Stimulated activated memory B cell treated with anti-CD40 and anti-IgM and Interleukin-4, amounts not matched to agents 10 μg/mL and 1 μg/mL and 100 μg/mL, for 72 hours (primary cell): ENCODE measurements around the gene OTUD6A.

Experiments
- ATAC-seq: fragments of 150-1000 bp; cut with Tn5 transposase; 2 replicates; pipeline ENCODE4 v1.10.0; 2021
- H3K27ac Mint-ChIP-seq: one replicate; pipeline ENCODE4 v1.8.0; 2022; ENCODE audit warnings: mild to moderate bottlenecking, mixed read lengths
- H3K27me3 Mint-ChIP-seq: one replicate; pipeline ENCODE4 v1.8.0; 2022; ENCODE audit warnings: mixed read lengths
- H3K36me3 Mint-ChIP-seq: one replicate; pipeline ENCODE4 v1.8.0; 2022; ENCODE audit warnings: mixed read lengths
- H3K4me1 Mint-ChIP-seq: one replicate; pipeline ENCODE4 v1.8.0; 2022; ENCODE audit warnings: mixed read lengths
- H3K4me3 Mint-ChIP-seq: one replicate; pipeline ENCODE4 v1.8.0; 2022; ENCODE audit warnings: mild to moderate bottlenecking, moderate library complexity, mixed read lengths
- H3K9me3 Mint-ChIP-seq: one replicate; pipeline ENCODE4 v1.8.0; 2022; ENCODE audit warnings: mixed read lengths

Gene OTUD6A

GRCh38 chrX:70039758-70040157, 22.5 kb upstream of the OTUD6A start:
- ATAC-seq = no peak
- H3K4me3 Mint-ChIP-seq = no peak overlapping the region
- no peaks in the 10 kb centered on the region for H3K4me1 Mint-ChIP-seq
- H3K27me3 Mint-ChIP-seq = peaks cover 4% of the 10 kb centered on the region
- H3K36me3 Mint-ChIP-seq = no peaks in the 10 kb centered on the region
- H3K9me3 Mint-ChIP-seq = no peaks in the 10 kb centered on the region
- H3K27ac Mint-ChIP-seq = no peak overlapping the region

- no peak for ATAC-seq
- Mint-ChIP-seq H3K36me3 (no peaks in the 10 kb centered on the region), H3K4me3 (no peak overlapping the region), H3K27me3 (peaks cover 8% of the 10 kb centered on the region), H3K9me3 (no peaks in the 10 kb centered on the region), H3K27ac (no peak overlapping the region), H3K4me1 (no peaks in the 10 kb centered on the region)
Measured at GRCh38 chrX:70041993-70042392, 20.3 kb upstream of the OTUD6A start.

DNA sequence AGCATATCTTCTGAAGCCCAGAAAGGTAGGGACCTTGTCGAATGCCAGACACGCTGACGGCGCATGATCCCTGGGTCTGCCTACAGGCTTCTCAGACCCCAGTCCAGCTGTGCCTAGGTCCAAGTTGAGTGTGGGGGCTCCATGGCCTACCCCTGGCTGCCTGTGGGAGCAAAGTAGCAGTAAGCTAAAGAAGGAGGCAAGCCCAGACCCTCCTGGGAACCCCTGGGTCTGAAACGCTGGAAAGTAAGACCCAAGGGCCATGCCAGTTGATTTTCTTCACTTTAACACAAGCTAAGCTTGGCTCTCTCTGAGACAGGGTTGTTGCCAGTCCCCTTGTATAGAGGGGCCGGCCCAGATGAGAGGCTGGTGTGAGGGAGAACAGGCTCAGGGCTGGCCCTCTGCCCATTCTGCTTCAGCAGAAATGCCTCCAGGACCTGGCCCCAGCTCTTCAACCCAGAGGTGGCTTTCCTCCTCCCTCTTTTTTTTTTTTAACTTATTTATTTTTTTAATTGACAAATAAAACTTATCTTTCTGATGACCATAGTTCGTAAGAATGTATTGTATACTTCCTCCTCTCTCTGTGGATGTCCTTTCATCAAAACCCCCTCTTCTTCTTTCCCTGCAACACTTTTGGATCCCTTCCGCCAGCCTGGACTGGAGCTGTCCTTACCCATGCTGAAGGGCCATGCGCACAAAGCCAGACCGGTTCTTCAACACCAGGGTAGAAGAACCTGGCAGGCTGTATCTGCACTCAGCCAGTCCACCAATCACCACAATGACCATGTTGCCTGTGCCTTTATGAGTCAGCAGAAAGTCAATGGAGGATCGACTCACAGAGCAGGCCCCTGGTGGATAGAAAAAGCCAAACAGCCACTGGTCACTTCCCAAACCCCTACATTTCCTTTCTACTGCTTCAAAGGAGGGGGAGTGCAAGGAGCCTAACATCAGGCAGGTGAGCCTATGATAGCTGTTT, 19.6 kb upstream of the OTUD6A start:
- H3K27ac Mint-ChIP-seq = no peak overlapping the region
- H3K4me3 Mint-ChIP-seq = no peak overlapping the region
- no peak for ATAC-seq
- no peaks in the 10 kb centered on the region for H3K36me3 Mint-ChIP-seq
- peaks cover 9% of the 10 kb centered on the region for H3K27me3 Mint-ChIP-seq
- H3K9me3 Mint-ChIP-seq = no peaks in the 10 kb centered on the region
- no peaks in the 10 kb centered on the region for H3K4me1 Mint-ChIP-seq

GRCh38 chrX:70043685-70044084, 18.6 kb upstream of the OTUD6A start:
- no peak for ATAC-seq
- Mint-ChIP-seq H3K9me3 (no peaks in the 10 kb centered on the region), H3K4me3 (no peak overlapping the region), H3K36me3 (no peaks in the 10 kb centered on the region), H3K27me3 (peaks cover 19% of the 10 kb centered on the region), H3K27ac (no peak overlapping the region), H3K4me1 (no peaks in the 10 kb centered on the region)

DNA sequence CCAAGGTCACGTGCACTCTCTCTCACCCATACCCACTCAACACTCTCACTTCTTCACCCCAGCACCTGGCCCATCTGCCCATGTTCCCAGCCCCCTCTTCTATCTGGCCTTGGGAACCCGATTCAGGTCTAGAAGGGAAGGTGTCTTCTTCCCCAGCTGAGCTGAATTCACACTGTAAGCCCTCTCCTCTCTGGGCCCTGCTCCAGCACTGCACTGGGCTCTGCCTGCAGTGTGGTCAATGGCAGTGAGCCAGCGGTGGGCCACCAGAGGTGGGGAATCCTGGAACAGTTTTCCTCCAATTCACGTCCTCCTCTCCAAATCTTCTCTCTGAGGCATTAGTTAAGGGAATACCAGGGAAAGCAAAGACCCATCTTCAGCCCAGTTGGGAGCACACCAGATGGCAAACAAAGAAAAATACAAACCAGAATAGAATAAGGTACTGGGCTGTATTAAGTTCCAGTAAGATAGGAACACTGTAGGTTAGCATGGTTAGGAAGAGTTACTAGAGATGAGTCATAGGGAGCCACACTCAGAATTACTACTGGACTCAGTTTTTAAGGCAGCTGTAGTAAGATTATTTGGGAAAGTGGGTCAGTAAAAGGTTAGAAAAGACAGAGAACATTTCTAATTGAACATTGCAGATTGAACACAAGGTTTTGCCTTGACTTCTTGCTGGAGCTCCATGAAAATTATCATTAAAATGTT, 17.6 kb upstream of the OTUD6A start:
- Mint-ChIP-seq H3K36me3 (no peaks in the 10 kb centered on the region), H3K4me3 (no peak overlapping the region), H3K27ac (no peak overlapping the region), H3K4me1 (no peaks in the 10 kb centered on the region), H3K27me3 (peaks cover 22% of the 10 kb centered on the region), H3K9me3 (no peaks in the 10 kb centered on the region)
- ATAC-seq = no peak

- Mint-ChIP-seq H3K27ac (no peak overlapping the region), H3K4me1 (no peaks in the 10 kb centered on the region), H3K9me3 (no peaks in the 10 kb centered on the region), H3K36me3 (no peaks in the 10 kb centered on the region), H3K27me3 (peaks cover 30% of the 10 kb centered on the region), H3K4me3 (no peak overlapping the region)
- ATAC-seq = no peak
Measured at GRCh38 chrX:70046978-70047377, 15.3 kb upstream of the OTUD6A start.

- no peaks in the 10 kb centered on the region for H3K9me3 Mint-ChIP-seq
- H3K4me1 Mint-ChIP-seq = no peaks in the 10 kb centered on the region
- no peak overlapping the region for H3K4me3 Mint-ChIP-seq
- peaks cover 37% of the 10 kb centered on the region for H3K27me3 Mint-ChIP-seq
- H3K27ac Mint-ChIP-seq = no peak overlapping the region
- ATAC-seq = no peak
- H3K36me3 Mint-ChIP-seq = no peaks in the 10 kb centered on the region
Measured at GRCh38 chrX:70049406-70049805, 12.9 kb upstream of the OTUD6A start.

DNA sequence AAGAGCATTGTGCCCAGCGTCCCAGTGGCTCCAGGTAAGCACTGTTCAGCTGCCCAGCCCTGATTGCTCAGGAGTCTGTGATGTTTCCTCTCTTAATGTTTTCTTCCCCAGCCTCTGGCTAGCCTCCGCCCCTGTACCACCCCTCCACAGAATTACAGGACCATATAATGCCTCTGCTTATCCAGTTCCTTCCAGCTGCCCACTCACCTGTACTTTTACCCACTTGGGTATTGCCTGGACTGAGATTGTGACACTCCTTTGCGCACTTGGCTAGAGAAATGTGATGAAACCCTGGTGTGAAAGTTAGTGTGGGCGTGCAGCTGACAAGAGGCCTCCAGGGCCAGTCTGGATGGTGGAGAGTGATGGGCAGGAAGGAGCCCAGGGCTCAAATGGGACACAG, 12.3 kb upstream of the OTUD6A start, which contains the start of gene AWAT2:
Gene AWAT2 (minus strand): TSS at position 14 of the 400 bp plus-strand sequence. CDS start 6 bp downstream, at position 8.
- Mint-ChIP-seq H3K4me3 (no peak within 1 kb of the TSS), H3K4me1 (no peaks in the 10 kb centered on the region), H3K9me3 (no peaks in the 10 kb centered on the region), H3K27me3 (peaks cover 31% of the 10 kb centered on the region), H3K36me3 (no peaks in the 10 kb centered on the region), H3K27ac (no peak within 1 kb of the TSS)
- no peak for ATAC-seq

- H3K9me3 Mint-ChIP-seq = no peaks in the 10 kb centered on the region
- ATAC-seq = no peak
- H3K27me3 Mint-ChIP-seq = peaks cover 24% of the 10 kb centered on the region
- H3K4me1 Mint-ChIP-seq = no peaks in the 10 kb centered on the region
- no peak overlapping the region for H3K27ac Mint-ChIP-seq
- H3K36me3 Mint-ChIP-seq = no peaks in the 10 kb centered on the region
- no peak overlapping the region for H3K4me3 Mint-ChIP-seq
Measured at GRCh38 chrX:70052895-70053615, 9.2 kb upstream of the OTUD6A start.

DNA sequence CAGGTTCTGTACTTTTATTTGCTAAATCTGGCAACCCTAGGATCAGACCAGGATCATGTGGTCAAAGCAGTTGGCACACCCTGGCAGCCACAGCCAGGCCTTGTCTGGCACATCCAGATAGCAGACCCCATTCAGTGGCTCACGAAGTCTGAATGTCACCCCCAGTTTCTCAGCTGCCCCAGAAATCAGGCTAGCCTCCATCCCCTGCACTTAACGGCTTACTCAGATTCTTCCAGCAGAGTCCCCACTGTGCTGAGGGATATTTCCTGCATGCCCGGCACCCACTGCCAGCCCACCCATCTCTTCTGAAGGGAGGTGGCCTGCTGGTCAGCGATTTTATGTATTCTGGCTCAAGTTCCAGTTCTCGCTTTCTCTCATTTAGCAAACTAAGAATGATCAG, 7.9 kb upstream of the OTUD6A start:
- no peaks in the 10 kb centered on the region for H3K36me3 Mint-ChIP-seq
- H3K4me1 Mint-ChIP-seq = no peaks in the 10 kb centered on the region
- H3K27me3 Mint-ChIP-seq = peaks cover 17% of the 10 kb centered on the region
- H3K4me3 Mint-ChIP-seq = no peak overlapping the region
- no peak overlapping the region for H3K27ac Mint-ChIP-seq
- ATAC-seq = no peak
- H3K9me3 Mint-ChIP-seq = no peaks in the 10 kb centered on the region

DNA sequence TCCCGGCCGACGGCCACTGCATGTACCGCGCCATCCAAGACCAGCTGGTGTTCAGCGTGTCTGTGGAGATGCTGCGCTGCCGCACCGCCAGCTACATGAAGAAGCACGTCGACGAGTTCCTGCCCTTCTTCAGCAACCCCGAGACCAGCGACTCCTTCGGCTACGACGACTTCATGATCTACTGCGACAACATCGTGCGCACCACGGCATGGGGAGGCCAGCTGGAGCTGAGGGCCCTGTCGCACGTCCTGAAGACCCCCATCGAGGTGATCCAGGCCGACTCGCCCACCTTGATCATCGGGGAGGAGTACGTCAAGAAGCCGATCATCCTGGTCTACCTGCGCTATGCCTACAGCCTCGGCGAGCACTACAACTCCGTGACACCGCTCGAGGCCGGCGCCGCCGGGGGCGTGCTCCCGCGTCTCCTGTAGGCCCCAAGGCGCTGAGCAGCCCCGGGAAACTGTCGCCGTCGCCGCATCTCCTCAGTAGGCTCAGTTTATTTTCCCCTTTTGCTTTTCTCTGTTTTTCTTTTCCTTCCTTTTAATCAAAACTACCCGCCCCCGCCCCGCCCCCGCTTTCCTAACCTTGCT, 799 bp downstream of the OTUD6A start:
- Mint-ChIP-seq H3K27ac (no peak overlapping the region), H3K4me1 (no peaks in the 10 kb centered on the region), H3K36me3 (no peaks in the 10 kb centered on the region), H3K4me3 (no peak overlapping the region), H3K9me3 (peaks cover 2% of the 10 kb centered on the region), H3K27me3 (peaks cover 24% of the 10 kb centered on the region)
- ATAC-seq = no peak

DNA sequence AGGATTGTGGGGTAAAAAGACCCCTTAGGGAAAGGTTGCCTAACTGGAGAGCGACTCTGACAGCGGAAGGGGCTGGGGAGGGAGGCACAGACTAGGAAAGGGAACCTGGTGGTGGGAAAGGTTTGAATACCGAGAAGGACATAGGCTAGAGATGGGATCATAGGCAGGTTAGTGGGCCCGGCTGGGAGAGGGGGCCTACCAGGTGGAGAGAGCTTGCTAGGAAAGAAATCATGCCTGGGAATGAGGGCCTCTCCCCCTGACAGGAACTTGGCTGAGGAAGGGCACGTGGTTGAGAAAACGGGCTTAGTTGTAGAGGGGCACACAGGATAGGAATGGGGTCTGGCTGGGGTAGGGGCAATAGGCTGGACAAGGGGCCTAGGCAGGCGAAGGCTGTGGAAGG, 4.4 kb downstream of the OTUD6A start:
- no peaks in the 10 kb centered on the region for H3K4me1 Mint-ChIP-seq
- H3K27ac Mint-ChIP-seq = no peak overlapping the region
- H3K27me3 Mint-ChIP-seq = peaks cover 24% of the 10 kb centered on the region
- no peaks in the 10 kb centered on the region for H3K36me3 Mint-ChIP-seq
- peaks cover 2% of the 10 kb centered on the region for H3K9me3 Mint-ChIP-seq
- ATAC-seq = no peak
- no peak overlapping the region for H3K4me3 Mint-ChIP-seq

DNA sequence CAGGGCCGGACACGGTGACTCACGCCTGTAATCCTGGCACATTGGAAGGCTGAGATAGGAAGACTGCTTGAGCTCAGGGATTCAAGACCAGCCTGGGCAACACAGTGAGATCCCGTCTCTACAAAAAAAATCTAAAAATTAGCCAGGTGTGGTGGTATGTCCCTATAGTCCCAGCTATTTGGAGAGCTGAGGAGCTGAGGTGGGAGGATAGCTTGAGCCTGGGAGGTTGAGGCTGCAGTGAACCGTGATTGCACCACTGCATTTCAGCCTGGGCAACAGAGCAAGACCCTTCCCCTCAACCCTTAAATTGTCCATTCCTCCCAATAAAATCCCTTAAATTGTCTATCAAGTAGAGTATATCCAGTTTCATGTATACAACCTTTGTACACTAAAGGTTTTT, 17.0 kb downstream of the OTUD6A start:
- H3K27me3 Mint-ChIP-seq = peaks cover 9% of the 10 kb centered on the region
- H3K4me1 Mint-ChIP-seq = no peaks in the 10 kb centered on the region
- no peaks in the 10 kb centered on the region for H3K36me3 Mint-ChIP-seq
- no peak overlapping the region for H3K27ac Mint-ChIP-seq
- peaks cover 2% of the 10 kb centered on the region for H3K9me3 Mint-ChIP-seq
- no peak overlapping the region for H3K4me3 Mint-ChIP-seq
- ATAC-seq = no peak

DNA sequence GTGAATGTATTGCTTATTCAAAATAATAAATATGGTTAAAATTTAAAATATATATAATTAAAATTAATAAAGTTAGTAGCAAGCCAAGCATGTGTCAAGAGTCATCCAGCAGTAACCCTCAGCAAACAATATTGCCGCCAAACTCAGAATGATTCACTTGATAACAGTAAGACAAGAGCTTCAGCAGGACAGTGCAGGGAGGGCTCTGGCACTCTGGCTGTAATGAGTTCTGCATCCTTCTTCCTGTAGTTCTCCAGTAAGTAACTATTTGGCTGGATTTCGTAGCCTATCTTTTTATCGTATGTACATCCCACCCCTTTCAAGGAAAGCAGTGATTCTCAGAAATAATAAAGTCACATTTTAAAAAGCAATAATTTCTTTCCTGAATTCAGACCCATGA, 17.6 kb downstream of the OTUD6A start:
- no peak overlapping the region for H3K4me3 Mint-ChIP-seq
- ATAC-seq = no peak
- no peaks in the 10 kb centered on the region for H3K36me3 Mint-ChIP-seq
- peaks cover 9% of the 10 kb centered on the region for H3K27me3 Mint-ChIP-seq
- no peaks in the 10 kb centered on the region for H3K4me1 Mint-ChIP-seq
- H3K9me3 Mint-ChIP-seq = peaks cover 2% of the 10 kb centered on the region
- no peak overlapping the region for H3K27ac Mint-ChIP-seq

DNA sequence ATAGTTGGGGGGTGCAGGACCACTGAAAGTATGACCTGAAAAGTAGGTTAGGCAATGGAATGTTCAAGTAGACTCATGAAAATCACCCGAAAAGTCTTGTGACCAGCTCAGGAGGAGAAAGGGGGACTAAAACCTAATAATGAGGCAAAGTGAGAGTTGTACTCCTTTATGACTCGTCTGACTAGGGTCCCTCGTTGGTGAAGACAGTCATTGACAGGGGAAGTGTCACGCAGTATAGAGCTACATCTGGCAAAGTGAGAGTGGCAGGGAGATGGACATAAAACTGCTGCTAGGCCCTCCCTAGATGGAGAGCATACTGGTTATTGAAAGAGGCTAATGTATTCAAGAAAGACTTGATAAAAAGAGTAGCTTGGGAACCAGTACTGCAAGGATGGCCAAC, 20.5 kb downstream of the OTUD6A start:
- H3K27ac Mint-ChIP-seq = no peak overlapping the region
- H3K4me1 Mint-ChIP-seq = no peaks in the 10 kb centered on the region
- peaks cover 9% of the 10 kb centered on the region for H3K27me3 Mint-ChIP-seq
- H3K4me3 Mint-ChIP-seq = no peak overlapping the region
- H3K36me3 Mint-ChIP-seq = no peaks in the 10 kb centered on the region
- ATAC-seq = no peak
- H3K9me3 Mint-ChIP-seq = no peaks in the 10 kb centered on the region
